Glutamatergic neuron (in vitro differentiated cells): ENCODE data around the gene CHAT. TPM values are rescaled to one million over a fixed set of nuclear protein-coding genes. Genes with fewer than 3 reads are reported as not detected.

Experiments used
- DNase-seq: peaks from one replicate; pipeline ENCODE4 v3.0.0; 2022
- H3K27ac Mint-ChIP-seq: one replicate; pipeline ENCODE4 v1.8.0; 2020; ENCODE audit warnings: mild to moderate bottlenecking, mixed read lengths, inconsistent platforms; ENCODE audit not compliant: unreplicated experiment
- H3K27me3 Mint-ChIP-seq: one replicate; pipeline ENCODE4 v1.8.0; 2020; ENCODE audit warnings: mild to moderate bottlenecking, moderate library complexity, mixed read lengths, inconsistent platforms; ENCODE audit not compliant: unreplicated experiment
- H3K36me3 Mint-ChIP-seq: one replicate; pipeline ENCODE4 v1.8.0; 2020; ENCODE audit warnings: mild to moderate bottlenecking, mixed read lengths, inconsistent platforms; ENCODE audit not compliant: unreplicated experiment
- H3K4me1 Mint-ChIP-seq: one replicate; pipeline ENCODE4 v1.8.0; 2020; ENCODE audit warnings: mild to moderate bottlenecking, low read depth, mixed read lengths, inconsistent platforms; ENCODE audit not compliant: unreplicated experiment
- H3K4me3 Mint-ChIP-seq: one replicate; pipeline ENCODE4 v1.8.0; 2020; ENCODE audit warnings: mild to moderate bottlenecking, mixed read lengths, inconsistent platforms; ENCODE audit not compliant: unreplicated experiment
- H3K9me3 Mint-ChIP-seq: one replicate; pipeline ENCODE4 v1.8.0; 2020; ENCODE audit warnings: mild to moderate bottlenecking, moderate library complexity, mixed read lengths, inconsistent platforms; ENCODE audit not compliant: unreplicated experiment
- CTCF ChIP-seq: fragments of 200-600 bp; sonication (generic); IDR thresholded peaks from one replicate; pipeline ENCODE4 v1.5.0; 2021; ENCODE audit not compliant: partially characterized antibody, unreplicated experiment
- total RNA-seq: library from RNA; stranded (reverse); fragmentation: NEBNext Ultra II Directional; extraction: Animal tissue kit (Norgen Biotek cat#: 25700); gene quantifications from one replicate; pipeline ENCODE4 v1.2.1, GENCODE V29; 2021; ENCODE audit not compliant: unreplicated experiment

Gene CHAT
- total RNA-seq, 1 donor from 2014 or later, result 15.4 TPM

- peak overlapping the region; percentile 80 for H3K4me3 Mint-ChIP-seq
- H3K27ac Mint-ChIP-seq, result peak overlapping the region; percentile 28
- DNase-seq, result peak; percentile 86
- H3K36me3 Mint-ChIP-seq, result no peaks in the 10 kb centered on the region
- H3K4me1 Mint-ChIP-seq, result peaks cover 19% of the 10 kb centered on the region
- peaks cover 20% of the 10 kb centered on the region for H3K9me3 Mint-ChIP-seq
- H3K27me3 Mint-ChIP-seq, result peaks cover 38% of the 10 kb centered on the region
- no peak for TF ChIP-seq CTCF
Observed at GRCh38 chr10:49609283-49610113, 4.3 kb upstream of the CHAT start.

GRCh38 chr10:49610114-49610457 lies 3.8 kb upstream of the CHAT start, which contains the start of gene SLC18A3:
Gene SLC18A3 (plus strand): TSS chr10:49610310. CDS start chr10:49610741, 431 bp downstream.
- peak; percentile 66 for DNase-seq
- H3K27me3 Mint-ChIP-seq, result peaks cover 42% of the 10 kb centered on the region
- peak within 1 kb of the TSS; percentile 28 for H3K27ac Mint-ChIP-seq
- H3K4me3 Mint-ChIP-seq, result peak within 1 kb of the TSS; percentile 84
- no peaks in the 10 kb centered on the region for H3K36me3 Mint-ChIP-seq
- peaks cover 21% of the 10 kb centered on the region for H3K4me1 Mint-ChIP-seq
- TF ChIP-seq CTCF, result no peak
- H3K9me3 Mint-ChIP-seq, result peaks cover 20% of the 10 kb centered on the region

- Mint-ChIP-seq H3K27ac (no peak overlapping the region), H3K9me3 (peaks cover 20% of the 10 kb centered on the region), H3K36me3 (no peaks in the 10 kb centered on the region), H3K4me1 (peaks cover 21% of the 10 kb centered on the region), H3K27me3 (peaks cover 44% of the 10 kb centered on the region), H3K4me3 (peak overlapping the region; percentile 84)
- DNase-seq, result no peak
- TF ChIP-seq CTCF, result no peak
Observed at GRCh38 chr10:49610458-49611165, 3.2 kb upstream of the CHAT start.

GRCh38 chr10:49611166-49611815 lies 2.5 kb upstream of the CHAT start:
- H3K4me3 Mint-ChIP-seq, result peak overlapping the region; percentile 84
- H3K27ac Mint-ChIP-seq, result no peak overlapping the region
- no peaks in the 10 kb centered on the region for H3K36me3 Mint-ChIP-seq
- TF ChIP-seq CTCF, result no peak
- peaks cover 40% of the 10 kb centered on the region for H3K27me3 Mint-ChIP-seq
- H3K4me1 Mint-ChIP-seq, result peaks cover 21% of the 10 kb centered on the region
- peak; percentile 71 for DNase-seq
- H3K9me3 Mint-ChIP-seq, result peaks cover 17% of the 10 kb centered on the region
